ENCODE data around the gene DSCAML1. TPM values are rescaled to one million over a fixed set of nuclear protein-coding genes. Genes with fewer than 3 reads are reported as not detected.

Gene DSCAML1
- polyA plus RNA-seq, 3 donors = 0.13 to 0.46 (median 0.34) TPM

DNA sequence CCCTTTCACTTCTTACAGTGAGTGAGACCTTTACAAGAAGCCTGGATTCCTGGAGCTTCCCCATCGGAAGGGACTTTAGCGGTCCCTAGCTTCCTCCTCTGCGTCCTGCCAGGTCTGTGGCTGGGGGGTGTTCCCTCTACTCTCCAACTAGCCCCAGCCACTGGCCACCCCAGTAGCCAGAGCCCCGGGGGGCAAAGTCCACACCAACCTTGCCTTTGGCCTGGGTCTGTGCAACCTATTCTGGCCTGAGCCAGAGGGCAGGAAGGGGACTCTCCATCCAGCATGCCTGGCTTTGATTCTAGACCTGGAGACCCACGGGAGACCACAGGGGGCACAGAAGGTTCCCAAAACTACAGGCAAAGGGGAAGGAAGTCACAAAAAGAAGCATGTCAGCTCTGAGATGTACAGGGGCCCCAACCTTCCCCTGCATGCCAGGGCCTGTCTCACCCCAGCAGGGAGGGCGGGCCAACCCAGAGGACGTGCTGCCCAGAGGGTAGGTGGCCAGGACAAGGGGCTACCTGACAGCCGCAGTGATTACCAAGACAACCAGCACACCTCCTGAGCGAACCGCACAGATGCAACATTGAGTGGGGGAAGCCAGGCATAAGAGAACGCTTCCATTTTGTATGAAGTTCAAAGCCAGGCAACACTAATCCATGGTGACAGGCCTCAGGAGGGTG lies 52.4 kb downstream of the DSCAML1 start:
- H3K27ac ChIP-seq (ENCODE audit: low read depth, low read length) = no peak overlapping the region
- 54 to 74% (median 60%) methylated on average over 11 of the region's 11 CpGs for WGBS, 3 donors

GRCh38 chr11:117743121-117743815 lies 53.7 kb downstream of the DSCAML1 start:
- 41 to 58% (median 57%) methylated on average over 9 of the region's 9 CpGs for WGBS, 3 donors
- no peak overlapping the region for H3K27ac ChIP-seq (ENCODE audit: low read depth, low read length)

DNA sequence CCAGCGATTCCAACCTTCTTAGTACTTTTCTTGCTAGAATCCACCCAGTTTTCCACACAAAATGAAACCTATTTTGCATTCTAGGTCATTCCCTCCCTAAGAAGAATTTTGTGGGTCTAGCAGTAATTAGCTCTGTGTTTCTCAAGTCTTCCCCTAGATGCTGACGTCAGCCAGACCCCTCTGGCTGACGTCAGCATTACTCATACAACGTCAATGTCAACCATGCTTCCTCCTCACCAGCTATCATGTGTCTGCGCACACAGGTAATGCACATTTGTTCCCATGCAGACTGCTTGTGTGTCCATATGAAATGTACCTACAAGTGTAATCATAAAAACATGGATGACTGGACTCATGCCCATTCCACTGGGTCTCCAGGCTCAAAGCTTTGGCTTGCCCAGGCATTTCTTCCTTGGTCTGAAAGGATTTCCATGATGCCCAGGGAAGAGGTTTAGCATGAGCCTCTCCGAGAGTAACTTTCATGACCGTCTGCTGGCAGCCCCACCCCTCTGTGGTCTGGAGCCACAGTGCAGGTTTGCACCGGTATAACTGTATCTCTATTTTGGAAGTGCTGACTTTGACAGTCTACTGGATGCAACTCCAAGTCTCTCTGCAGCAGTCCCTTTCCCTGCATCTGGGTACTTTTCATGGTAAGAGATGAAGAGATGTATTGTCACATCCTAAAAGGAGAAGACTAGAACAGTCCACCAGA lies 58.6 kb downstream of the DSCAML1 start:
- no peak overlapping the region for H3K27ac ChIP-seq (ENCODE audit: low read depth, low read length)
- WGBS, 3 donors = 66 to 75% (median 72%) methylated on average over 8 of the region's 8 CpGs

GRCh38 chr11:117735350-117735977 lies 61.6 kb downstream of the DSCAML1 start:
- WGBS, 3 donors = 88 to 93% (median 90%) methylated on average over 9 of the region's 9 CpGs
- no peak overlapping the region for H3K27ac ChIP-seq (ENCODE audit: low read depth, low read length)

DNA sequence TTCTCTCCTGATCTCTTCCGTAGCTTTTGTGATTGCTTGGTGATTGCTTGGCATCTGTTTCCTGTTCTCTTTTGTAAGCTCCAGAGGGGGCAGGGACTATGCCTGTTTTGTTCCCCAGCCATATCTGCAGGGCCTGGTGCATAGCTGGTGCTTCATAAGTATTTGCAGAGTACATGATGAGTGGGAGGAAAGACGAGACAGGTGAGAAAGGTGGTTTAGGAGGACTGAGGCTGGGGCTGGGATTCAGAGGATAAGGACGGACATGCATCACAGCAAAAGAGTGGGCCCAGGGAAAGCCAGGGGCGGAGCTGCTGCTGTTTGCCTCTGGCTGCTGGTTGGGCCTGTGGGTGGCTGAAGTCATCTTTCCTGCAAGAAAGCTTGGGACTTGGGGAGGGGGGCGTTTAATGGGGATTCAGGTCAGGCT lies 62.4 kb downstream of the DSCAML1 start:
- 32 to 50% (median 41%) methylated on average over 5 of the region's 5 CpGs for WGBS, 3 donors
- H3K27ac ChIP-seq (ENCODE audit: low read depth, low read length) = no peak overlapping the region

GRCh38 chr11:117733316-117733715 lies 63.7 kb downstream of the DSCAML1 start:
- H3K27ac ChIP-seq (ENCODE audit: low read depth, low read length) = no peak overlapping the region
- WGBS, 3 donors = 63 to 83% (median 72%) methylated on average over 6 of the region's 6 CpGs

DNA sequence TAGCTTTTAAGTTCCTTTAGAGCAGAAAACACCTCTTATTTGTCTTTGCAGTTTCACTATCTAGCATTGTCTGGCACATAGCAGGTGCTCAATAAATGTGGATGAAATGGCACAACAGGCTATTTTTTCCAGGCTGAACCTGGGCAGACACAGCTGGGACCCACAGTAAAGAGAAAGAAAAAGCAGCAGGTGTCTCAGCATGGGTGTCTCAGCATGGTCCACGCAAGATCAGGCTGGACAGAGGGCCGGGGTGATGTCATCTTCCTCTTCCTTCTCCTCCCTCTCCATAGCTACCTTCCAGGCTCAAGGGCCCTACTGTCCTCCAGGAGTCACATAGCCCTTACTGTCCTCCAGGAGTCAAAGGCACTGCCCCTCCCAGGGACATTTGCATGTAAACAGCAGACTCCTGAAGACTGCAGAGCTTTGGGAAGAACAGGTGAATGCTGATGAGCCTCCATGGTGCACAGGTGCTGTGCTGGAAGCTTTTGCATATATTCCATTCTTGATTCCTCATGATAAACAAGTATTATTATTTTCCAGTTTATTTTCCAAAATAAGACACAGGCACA lies 65.2 kb downstream of the DSCAML1 start:
- WGBS, 3 donors = 68 to 84% (median 69%) methylated on average over 2 of the region's 2 CpGs
- H3K27ac ChIP-seq (ENCODE audit: low read depth, low read length) = no peak overlapping the region

DNA sequence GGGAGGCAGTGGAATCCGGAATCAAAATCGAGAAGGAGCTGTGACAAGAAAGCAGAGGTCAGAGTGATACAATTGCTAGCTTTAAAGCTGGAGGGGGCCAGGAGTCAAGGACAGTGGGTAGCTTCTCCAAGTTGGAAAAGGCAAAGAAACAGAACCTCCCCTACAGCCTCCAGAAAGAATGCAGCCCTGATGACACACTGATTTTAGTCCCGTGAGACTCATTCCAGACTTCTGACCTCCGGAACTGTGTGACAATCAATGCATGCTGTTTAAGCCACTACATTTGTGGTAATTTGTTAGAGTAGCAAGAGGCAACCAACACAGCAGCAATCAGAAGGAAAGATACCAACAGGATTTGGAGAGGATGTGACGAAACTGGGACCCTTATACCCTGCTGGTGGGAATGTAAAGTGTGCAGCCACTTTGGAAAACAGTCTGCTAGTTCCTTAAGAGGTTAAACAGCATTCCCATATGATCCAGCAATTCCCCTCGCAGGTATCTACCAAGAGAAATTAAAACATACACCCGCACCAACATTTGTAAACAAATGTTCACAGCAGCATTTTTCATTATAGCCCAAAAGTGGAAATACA lies 66.7 kb downstream of the DSCAML1 start:
- H3K27ac ChIP-seq (ENCODE audit: low read depth, low read length) = no peak overlapping the region
- WGBS, 3 donors = 49 to 85% (median 83%) methylated on average over 7 of the region's 7 CpGs

- H3K27ac ChIP-seq (ENCODE audit: low read depth, low read length) = no peak overlapping the region
- 69 to 76% (median 75%) methylated on average over 12 of the region's 12 CpGs for WGBS, 3 donors
Observed at GRCh38 chr11:117725048-117725734, 71.8 kb downstream of the DSCAML1 start.

GRCh38 chr11:117724621-117725020 lies 72.4 kb downstream of the DSCAML1 start:
- no peak overlapping the region for H3K27ac ChIP-seq (ENCODE audit: low read depth, low read length)

- WGBS, 3 donors = 77 to 92% (median 90%) methylated on average over 5 of the region's 5 CpGs
Observed at GRCh38 chr11:117724104-117724503, 72.9 kb downstream of the DSCAML1 start.

DNA sequence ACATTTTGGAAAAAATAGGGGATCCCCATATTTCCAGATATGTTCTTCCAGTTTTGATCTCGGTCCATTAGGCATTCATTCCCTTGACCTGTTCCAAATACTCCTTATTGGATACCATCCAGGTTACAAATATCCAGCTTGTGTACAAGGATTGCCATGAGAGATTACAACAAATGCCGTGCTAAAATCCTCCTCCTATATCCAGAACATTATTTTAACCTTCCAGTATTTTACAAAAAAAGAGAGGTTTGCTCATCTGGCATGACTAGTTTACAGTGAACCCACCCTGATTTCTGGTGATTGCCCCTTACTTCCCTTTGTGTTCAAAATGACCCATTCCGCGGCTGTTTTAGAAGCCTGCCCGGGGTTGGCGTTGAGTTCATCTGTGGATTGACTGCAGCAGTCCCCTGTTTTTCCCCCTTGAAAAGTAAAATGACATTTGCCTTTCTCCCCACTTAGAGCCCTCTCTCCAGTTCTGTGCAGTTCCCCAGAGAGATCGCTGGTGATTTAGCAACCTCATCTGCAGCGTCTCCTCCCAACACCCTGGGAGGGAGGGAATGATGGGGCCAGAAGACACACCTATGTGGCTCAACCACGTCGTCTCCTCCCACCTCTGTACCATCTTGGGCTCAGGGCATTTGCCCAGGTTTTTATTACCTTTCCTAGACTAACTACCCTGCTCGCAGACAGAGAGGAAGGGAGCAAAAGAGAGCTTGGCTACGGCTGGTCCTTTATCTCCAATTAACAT lies 73.6 kb downstream of the DSCAML1 start:
- H3K27ac ChIP-seq (ENCODE audit: low read depth, low read length) = no peak overlapping the region
- WGBS, 3 donors = 51 to 62% (median 59%) methylated on average over 12 of the region's 12 CpGs

More at GRCh38 chr11:117724104-117724503, 72.9 kb downstream of the DSCAML1 start:
- no peak overlapping the region for H3K27ac ChIP-seq (ENCODE audit: low read depth, low read length)

DNA sequence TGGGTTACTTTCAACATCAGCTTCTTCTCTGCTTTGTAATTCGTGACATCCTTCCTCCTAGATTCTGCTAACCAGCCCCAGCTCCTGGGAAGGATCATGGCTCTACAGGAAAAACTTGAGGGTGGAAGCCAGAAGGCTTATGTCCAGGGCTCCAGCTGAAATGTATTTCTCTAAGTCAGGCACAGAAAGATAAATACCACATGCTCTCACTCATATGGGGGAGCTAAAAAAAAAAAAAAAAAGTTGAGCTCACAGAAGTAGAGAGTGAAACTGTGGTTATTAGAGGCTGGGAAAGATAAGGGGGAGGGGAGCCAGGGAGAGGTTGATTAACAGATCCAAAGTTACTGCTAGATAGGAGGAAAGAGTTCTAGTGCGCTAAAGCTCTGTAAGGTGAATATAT lies 74.9 kb downstream of the DSCAML1 start:
- 50 to 72% (median 63%) methylated on average over 2 of the region's 2 CpGs for WGBS, 3 donors
- H3K27ac ChIP-seq (ENCODE audit: low read depth, low read length) = no peak overlapping the region

GRCh38 chr11:117720061-117720511 lies 76.9 kb downstream of the DSCAML1 start:
- H3K27ac ChIP-seq (ENCODE audit: low read depth, low read length) = no peak overlapping the region
- WGBS, 3 donors = 62 to 72% (median 71%) methylated on average over 11 of the region's 11 CpGs

DNA sequence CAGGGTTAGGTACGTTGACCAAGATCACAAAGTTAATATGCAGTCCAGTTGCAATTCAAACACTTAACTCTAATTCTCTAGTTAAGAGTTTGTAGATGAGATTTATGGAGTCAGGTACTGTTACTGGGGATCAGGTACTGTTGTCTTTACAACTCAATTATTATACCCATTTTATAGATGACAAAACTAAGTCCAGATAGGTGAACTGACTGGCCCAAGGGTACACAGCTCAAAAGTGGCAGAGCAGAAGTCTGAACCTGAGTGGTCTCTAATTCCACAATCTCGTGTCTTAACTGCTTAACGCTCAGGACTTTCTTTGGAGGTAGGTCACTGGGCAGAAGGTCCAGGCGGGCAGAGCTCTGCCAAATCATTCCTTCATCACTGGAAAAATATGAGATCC lies 77.5 kb downstream of the DSCAML1 start:
- no peak overlapping the region for H3K27ac ChIP-seq (ENCODE audit: low read depth, low read length)
- 80 to 94% (median 91%) methylated on average over 4 of the region's 4 CpGs for WGBS, 3 donors

GRCh38 chr11:117717485-117718314 lies 79.3 kb downstream of the DSCAML1 start:
- H3K27ac ChIP-seq (ENCODE audit: low read depth, low read length) = no peak overlapping the region
- WGBS, 3 donors = 48 to 84% (median 81%) methylated on average over 25 of the region's 25 CpGs

All from adipose tissue (tissue), 3 donors.